Measurements from ENCODE around the gene SPG7. TPM values are rescaled to one million over a fixed set of nuclear protein-coding genes. Genes with fewer than 3 reads are reported as not detected.
"Not testable (repeated sequence)": the region's sequence is repeated elsewhere in the genome, so short reads cannot be mapped to it uniquely, and the experiment has no call there.

The SPG7 gene
- total and polyA plus RNA-seq, 8 donors: 25.7 to 212 (median 51.1) TPM

DNA sequence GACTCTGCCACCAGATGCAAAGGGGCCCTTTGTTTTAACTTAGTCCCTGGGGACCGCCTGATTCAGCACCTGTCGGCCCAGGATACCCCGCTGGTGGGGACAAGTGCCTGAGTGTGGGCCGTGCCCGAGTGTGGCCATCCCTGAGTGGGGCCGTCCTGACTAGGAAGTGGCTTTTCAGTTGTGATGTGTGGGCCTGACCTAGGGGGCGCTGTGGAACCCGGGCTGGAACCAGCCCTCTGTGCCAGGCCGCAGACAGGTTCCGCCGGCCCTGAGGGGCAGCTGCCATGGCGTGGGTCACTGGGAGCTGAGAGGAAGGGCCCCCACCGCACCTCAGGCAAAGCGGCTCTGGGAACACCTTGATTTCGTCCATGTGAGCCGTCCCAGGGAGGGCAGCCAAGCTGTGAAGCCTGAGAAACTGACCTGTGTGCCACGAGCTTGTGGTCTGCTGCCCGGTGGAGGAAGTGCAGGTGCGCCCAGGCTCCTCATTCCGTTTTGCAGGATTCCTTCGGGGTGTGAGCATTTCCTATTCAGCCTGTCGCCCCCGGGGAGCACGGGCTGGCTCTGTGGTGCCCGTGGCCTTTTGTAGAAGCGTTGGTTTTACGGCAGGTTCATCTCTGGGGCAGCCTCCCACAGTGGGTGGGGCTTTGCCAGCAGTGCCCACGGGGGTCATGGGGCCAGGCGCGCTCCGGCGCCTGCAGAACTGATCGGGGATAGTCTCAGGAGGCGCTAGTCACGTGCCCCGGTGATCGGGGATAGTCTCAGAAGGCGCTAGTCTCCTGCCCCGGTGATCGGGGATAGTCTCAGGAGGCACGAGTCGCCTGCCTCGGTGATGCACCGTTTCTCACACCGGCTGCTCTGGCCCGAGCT, 57.5 kb downstream of the SPG7 start:
- H3K9me3 ChIP-seq: no peaks in the 10 kb centered on the region
- peak overlapping the region in 2 of 4 donors; percentile 11 to 13 for H3K27ac ChIP-seq
- no peaks in the 10 kb centered on the region for H3K27me3 ChIP-seq
- 17 to 23% methylated on average over 45 to 46 of the region's 46 CpGs for WGBS, 2 donors
- DNase-seq: peak in 5 of 6 donors; percentile 60 to 82 (median 75)
- intact Hi-C loops (cut with DNase I): no loop called here
- no peak overlapping the region for H3K4me3 ChIP-seq
- TF ChIP-seq, protein P1, sequence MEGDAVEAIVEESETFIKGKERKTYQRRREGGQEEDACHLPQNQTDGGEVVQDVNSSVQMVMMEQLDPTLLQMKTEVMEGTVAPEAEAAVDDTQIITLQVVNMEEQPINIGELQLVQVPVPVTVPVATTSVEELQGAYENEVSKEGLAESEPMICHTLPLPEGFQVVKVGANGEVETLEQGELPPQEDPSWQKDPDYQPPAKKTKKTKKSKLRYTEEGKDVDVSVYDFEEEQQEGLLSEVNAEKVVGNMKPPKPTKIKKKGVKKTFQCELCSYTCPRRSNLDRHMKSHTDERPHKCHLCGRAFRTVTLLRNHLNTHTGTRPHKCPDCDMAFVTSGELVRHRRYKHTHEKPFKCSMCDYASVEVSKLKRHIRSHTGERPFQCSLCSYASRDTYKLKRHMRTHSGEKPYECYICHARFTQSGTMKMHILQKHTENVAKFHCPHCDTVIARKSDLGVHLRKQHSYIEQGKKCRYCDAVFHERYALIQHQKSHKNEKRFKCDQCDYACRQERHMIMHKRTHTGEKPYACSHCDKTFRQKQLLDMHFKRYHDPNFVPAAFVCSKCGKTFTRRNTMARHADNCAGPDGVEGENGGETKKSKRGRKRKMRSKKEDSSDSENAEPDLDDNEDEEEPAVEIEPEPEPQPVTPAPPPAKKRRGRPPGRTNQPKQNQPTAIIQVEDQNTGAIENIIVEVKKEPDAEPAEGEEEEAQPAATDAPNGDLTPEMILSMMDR (IDR thresholded peaks at IDR 0.05): peak in 3 of 4 donors; percentile 22 to 49 (median 40)
- peaks cover 0 to 32% (median 29%) of the 10 kb centered on the region in 3 donors for H3K36me3 ChIP-seq
- ATAC-seq: peak; percentile 36 to 70 (median 47)
- FAIRE-seq: no peak
- peaks cover 12 to 35% (median 23%) of the 10 kb centered on the region in 3 donors for H3K4me1 ChIP-seq

DNA sequence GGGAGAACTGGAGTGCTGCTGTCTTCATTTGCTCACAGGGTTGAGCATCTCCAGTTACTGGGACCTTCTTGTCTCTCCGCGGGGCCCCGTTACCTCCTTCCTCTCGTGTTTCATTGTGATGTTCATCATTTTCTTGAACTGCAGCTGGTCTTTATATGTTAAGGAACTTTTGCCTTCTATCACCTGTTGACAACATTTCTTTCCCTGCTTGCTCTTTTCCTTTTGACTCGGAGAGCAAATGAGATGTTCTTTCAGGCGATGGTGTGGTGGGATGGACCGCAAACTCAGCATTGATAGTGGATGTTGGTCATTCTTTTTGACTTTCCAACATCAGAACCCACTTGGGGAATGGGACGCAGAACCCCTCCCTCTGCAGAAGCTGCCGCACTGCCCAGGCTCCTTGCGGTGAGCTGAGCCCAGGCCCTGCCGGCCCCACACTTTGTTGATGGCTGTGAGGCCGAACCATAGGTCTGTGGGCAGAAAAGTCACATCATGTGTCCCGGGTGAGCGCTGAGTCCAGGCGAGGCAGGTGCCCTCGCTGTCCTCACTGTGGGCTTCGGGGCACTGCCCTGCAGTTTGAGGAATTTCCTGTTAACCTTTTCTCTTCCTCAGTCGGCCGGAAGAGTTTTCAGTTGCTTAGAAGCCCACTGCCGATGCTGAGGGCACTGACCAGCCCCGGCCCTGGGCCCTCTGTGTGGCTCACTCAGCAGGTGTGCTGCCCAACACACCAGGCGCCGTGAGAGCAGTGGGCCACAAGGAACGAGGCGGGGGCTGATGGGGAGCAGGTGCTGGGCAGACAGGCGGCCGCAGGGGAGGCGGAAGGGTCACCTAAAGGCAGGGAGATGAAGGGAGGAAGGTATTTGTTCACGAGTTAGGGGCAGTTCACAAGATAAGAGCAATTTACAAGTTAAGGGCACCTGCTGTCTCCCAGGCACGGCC, 59.7 kb downstream of the SPG7 start:
- Histone ChIP-seq H3K4me1 (peaks cover 5 to 24% (median 14%) of the 10 kb centered on the region in 3 donors), H3K27me3 (no peaks in the 10 kb centered on the region), H3K36me3 (peaks cover 0 to 17% (median 17%) of the 10 kb centered on the region in 3 donors), H3K4me3 (no peak overlapping the region), H3K27ac (no peak overlapping the region), H3K9me3 (no peaks in the 10 kb centered on the region)
- FAIRE-seq (no peak), ATAC-seq (no peak), DNase-seq (no peak)
- 83 to 86% methylated on average over 30 of the region's 30 CpGs for WGBS, 2 donors
- TF ChIP-seq, protein P1 (IDR thresholded peaks at IDR 0.05): no peak
- intact Hi-C loops (cut with DNase I): no loop called here

DNA sequence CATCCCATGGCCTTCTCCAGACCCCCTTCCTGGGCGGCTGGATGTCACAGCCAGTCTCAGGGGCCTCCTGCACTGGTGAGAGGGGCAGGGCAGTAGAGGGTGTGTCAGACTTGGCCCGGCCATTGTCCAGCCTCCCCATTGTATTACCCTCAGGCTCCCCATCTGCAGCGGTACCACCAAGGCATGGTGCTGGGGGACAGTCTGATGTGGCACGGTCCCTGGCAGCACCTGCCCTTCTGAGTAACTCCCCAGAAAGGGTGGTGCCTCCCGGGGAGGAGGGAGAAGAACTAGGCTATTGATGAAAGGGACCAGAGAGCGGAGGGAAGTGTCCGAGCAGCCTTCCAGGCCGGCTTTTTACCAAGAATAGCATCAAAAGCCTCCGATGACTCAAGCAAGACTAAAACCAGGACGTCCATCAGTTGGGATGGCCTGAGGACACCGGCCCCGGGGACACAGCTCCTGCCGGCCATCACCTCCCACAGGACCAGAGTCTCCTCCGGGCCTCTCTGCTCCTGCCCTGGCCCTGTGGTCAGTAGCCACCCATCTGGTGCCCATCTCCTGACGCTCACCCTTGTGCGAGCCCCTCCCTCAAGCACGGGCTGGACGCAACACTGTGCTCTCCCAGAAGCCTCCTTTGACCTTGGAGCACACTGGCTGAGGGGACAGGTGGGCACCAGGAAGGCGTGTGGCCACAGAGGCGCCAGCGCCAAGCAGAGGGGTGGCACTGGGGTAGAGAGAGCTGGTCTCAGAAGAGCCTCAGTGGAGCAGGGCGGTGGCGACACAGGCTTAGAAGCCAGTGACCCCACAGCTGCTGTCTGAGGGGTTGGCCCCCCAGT, 61.5 kb downstream of the SPG7 start:
- H3K27me3 ChIP-seq: no peaks in the 10 kb centered on the region
- 67 to 69% methylated on average over 23 of the region's 23 CpGs for WGBS, 2 donors
- H3K4me3 ChIP-seq: no peak overlapping the region
- TF ChIP-seq, protein P1 (IDR thresholded peaks at IDR 0.05): no peak
- FAIRE-seq (no peak), DNase-seq (no peak), ATAC-seq (no peak)
- no peaks in the 10 kb centered on the region for H3K9me3 ChIP-seq
- H3K4me1 ChIP-seq: peaks cover 5 to 10% (median 6%) of the 10 kb centered on the region in 3 donors
- intact Hi-C loops (cut with DNase I): no loop called here
- H3K27ac ChIP-seq: no peak overlapping the region
- no peaks in the 10 kb centered on the region for H3K36me3 ChIP-seq

DNA sequence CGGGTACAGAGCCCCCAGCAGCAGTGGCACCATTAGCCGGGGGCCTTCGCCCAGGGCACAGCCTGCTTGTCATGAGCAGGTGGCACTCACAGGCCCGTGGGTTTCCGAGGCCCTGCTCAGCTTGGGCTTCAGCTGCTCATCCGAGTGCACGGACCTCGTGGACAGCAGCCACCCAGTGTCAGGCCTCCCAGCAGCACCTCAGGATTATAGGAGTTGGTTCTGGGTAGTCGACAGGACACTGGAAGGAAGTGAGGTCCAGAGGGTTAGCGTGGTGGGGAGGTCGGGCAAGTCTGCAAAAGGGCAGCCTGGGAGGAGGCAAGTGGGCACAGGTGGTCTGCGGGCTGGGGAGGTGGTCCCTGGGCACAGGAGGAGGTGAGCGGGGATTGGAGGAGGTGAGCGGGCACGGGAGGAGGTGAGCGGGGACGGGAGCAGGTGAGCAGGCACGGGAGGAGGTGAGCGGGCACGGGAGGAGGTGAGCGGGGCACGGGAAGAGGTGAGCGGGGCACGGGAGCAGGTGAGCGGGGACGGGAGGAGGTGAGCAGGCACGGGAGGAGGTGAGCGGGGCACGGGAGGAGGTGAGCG, 62.2 kb downstream of the SPG7 start:
- H3K27ac ChIP-seq: no peak overlapping the region
- FAIRE-seq (no peak), DNase-seq (no peak), ATAC-seq (no peak)
- 69 to 76% methylated on average over 23 to 30 of the region's 30 CpGs for WGBS, 2 donors
- H3K9me3 ChIP-seq: no peaks in the 10 kb centered on the region
- H3K4me1 ChIP-seq: peaks cover 2 to 9% (median 5%) of the 10 kb centered on the region in 3 donors
- H3K27me3 ChIP-seq: peaks cover 0 to 4% (median 0%) of the 10 kb centered on the region in 4 donors
- H3K36me3 ChIP-seq: no peaks in the 10 kb centered on the region
- intact Hi-C loops (cut with DNase I): no loop called here
- H3K4me3 ChIP-seq: no peak overlapping the region
- TF ChIP-seq, protein P1 (IDR thresholded peaks at IDR 0.05): no peak

DNA sequence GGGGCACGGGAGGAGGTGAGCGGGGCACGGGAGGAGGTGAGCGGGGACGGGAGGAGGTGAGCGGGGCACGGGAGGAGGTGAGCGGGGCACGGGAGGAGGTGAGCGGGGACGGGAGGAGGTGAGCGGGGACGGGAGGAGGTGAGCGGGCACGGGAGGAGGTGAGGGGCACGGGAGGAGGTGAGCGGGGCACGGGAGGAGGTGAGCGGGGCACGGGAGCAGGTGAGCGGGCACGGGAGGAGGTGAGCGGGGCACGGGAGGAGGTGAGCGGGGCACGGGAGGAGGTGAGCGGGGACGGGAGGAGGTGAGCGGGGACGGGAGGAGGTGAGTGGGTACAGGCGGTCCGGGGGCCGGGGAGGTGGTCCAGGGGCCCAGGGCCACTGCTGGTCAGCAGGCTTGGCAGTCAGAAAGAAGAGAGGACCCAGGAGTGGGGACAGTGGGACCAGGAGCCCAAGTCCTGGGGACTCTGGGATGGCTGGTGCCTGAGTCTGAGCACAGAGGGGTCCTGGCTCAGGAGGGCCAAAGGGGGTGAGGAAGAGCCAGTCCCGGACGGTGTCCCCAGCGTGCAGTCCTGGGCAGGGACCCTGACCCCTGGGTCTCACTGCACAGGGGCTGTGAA, 62.9 kb downstream of the SPG7 start:
- FAIRE-seq; DNase-seq; intact Hi-C loops (cut with DNase I); H3K27ac ChIP-seq; ATAC-seq; H3K36me3 ChIP-seq; H3K4me1 ChIP-seq; H3K9me3 ChIP-seq; H3K4me3 ChIP-seq; H3K27me3 ChIP-seq: not testable (repeated sequence)
- WGBS, 2 donors: 80% methylated on average over 19 to 36 of the region's 36 CpGs

All from pancreas (tissue), 10 donors.